HG03196 (cell line): ENCODE data around the gene PVALEF.

Experiments
- ATAC-seq: cut with Tn5 transposase; IDR thresholded peaks from one replicate; pipeline ENCODE4 v1.9.1; 2021; ENCODE audit not compliant: unreplicated experiment

The PVALEF gene

GRCh38 chr17:81128338-81128737 lies 37.0 kb upstream of the PVALEF start:
- no peak for ATAC-seq

DNA sequence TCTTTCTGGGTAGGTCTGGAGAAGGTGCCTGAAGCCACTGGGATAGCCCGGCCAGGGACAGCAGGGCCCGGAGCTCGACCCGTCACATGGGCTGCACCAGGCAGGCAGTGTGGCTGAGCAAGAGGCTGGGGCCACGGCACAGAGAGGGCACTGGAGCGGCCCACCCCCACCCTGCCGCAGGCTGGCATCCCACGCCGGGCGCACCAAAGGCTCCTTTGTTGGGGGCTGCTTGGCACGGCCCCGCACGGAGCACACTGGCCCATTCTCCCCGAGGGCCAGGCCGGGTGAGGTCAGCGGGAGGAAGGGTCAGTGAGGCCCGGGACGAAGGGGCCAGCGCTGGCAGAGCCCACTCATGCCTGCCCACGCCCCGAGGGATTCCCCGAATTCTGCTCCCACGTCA lies 36.5 kb upstream of the PVALEF start:
- no peak for ATAC-seq

- no peak for ATAC-seq
Observed at GRCh38 chr17:81129289-81129688, 36.0 kb upstream of the PVALEF start.

- ATAC-seq: no peak
Observed at GRCh38 chr17:81129711-81130367, 35.5 kb upstream of the PVALEF start.

- ATAC-seq: no peak
Observed at GRCh38 chr17:81130385-81131361, 34.6 kb upstream of the PVALEF start.

GRCh38 chr17:81131486-81132196 lies 33.7 kb upstream of the PVALEF start:
- no peak for ATAC-seq

- no peak for ATAC-seq
Observed at GRCh38 chr17:81132197-81132540, 33.1 kb upstream of the PVALEF start.

GRCh38 chr17:81132770-81133723 lies 32.3 kb upstream of the PVALEF start:
- ATAC-seq: no peak

DNA sequence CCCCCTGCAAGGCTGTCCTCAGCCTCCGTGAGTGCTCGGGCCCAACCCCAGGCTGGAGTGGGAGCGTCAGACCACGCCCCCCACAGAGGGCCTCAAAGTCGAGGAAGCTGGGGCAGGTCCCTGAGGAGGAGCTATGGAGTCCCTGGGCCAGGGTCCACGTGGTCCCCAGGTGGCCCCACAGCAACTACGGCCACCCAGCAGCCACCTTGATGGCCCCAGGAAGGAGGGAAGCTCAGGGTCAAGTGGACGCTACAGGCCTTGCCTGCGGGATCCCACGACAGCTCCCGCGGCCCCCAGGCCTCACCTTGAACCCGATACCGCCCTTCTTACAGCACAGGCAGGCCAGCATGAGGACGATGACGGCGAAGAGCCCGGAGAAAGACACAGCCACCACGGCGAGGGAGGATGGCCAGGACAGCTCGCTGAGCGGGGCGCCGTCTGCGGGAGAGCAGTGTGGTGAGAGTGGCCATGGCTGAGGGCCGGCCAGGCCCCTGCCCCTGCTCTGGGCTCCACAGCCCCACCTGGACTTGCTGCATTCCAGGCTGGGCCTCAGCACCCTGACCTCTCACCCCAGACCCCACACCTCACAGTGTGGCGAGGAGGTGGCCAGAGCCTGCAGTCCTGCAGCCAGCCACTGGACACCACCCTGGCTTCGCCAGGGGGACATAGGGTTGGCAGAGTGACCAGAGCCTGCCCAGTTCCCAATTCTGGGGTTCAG lies 31.1 kb upstream of the PVALEF start:
- ATAC-seq: no peak

- ATAC-seq: no peak
Observed at GRCh38 chr17:81135505-81136278, 29.6 kb upstream of the PVALEF start.

GRCh38 chr17:81136366-81136765 lies 28.9 kb upstream of the PVALEF start:
- ATAC-seq: no peak

DNA sequence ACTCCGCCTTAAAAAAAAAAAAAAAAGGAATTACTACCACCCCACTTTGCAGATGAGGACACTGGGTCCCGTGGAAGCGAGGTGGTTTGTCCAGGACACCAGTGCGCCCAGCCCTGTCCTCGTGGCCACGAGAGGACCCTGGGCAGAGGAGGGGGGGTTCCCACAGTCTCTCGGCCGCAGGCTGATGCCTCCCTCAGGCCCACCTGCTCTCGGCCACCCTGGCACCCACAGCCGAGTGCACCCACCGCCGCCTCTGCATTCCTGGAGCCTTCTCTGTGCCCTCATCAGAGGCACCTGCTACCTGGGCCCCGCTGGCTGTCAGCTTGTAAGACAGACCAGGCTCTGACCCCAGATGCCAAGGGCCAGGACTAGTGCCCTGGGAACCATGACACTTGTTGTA lies 28.1 kb upstream of the PVALEF start:
- ATAC-seq: no peak

DNA sequence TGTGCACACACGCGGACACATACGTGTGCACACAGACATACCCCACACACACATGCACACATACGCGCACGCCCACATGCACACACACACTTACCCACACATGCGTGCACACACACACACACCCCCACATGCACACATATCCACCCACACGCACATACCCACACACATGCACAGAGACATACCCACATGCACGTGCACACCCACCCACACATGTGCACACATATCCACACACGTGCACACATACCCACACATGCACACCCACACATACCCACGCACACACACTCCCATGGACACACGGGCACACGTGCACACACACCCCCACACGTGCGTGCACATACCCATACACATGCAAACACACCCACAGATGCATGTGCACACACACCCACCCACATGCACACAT lies 27.2 kb upstream of the PVALEF start:
- ATAC-seq: no peak

DNA sequence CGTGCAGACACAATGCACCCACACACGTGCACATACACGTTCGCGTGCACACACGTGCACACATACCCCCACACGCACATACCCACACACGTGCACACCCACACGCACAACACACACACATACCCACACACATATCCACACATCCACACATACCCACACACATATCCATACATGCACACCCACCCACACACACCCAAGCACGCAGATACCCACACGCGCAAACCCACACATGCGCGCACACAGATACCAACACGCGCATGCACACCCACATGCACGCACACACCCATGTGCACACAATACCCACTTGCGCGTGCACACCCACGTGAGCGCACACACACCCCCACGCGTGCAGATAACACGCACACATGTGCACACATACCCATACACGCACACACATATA lies 26.8 kb upstream of the PVALEF start:
- no peak for ATAC-seq

DNA sequence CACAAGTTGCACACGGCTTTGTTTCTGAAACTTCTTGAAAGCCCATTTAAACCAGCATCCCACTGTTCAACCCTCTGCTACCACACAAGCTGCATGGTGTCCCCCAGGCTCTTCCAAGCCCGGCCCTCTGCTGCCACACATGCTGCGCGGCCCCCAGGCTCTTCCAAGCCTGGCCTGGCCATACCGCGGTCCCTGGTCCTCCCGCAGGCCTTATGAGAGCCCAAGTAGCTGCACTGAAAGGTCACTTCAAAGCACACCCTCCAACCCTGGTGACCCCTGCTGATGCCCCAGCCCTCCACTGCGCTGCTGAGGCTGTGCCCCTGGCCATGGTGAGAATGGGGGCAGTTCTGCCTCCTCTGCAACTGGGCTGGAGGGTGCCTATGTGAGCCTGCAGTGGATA lies 25.9 kb upstream of the PVALEF start:
- ATAC-seq: no peak

DNA sequence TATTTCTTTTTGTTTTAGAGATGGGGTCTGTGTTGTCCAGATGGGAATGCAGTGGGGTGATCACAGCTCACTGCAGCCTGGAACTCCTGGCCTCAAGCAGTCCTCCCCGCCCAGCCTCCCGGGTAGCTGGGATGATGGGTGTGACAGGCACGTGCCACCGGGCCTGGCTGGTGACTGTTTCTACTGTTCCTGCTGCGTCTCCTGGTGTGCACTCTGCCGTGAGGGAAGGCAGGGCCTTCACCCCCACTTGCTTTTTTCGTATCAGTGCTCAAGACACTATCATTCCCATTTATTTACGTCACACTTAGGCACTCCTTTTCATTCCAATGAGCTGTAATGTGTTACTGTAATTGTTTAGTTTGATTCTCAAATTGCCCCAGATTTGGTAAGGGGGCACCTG lies 25.3 kb upstream of the PVALEF start:
- ATAC-seq: no peak

- ATAC-seq: no peak
Observed at GRCh38 chr17:81140695-81141094, 24.6 kb upstream of the PVALEF start.

DNA sequence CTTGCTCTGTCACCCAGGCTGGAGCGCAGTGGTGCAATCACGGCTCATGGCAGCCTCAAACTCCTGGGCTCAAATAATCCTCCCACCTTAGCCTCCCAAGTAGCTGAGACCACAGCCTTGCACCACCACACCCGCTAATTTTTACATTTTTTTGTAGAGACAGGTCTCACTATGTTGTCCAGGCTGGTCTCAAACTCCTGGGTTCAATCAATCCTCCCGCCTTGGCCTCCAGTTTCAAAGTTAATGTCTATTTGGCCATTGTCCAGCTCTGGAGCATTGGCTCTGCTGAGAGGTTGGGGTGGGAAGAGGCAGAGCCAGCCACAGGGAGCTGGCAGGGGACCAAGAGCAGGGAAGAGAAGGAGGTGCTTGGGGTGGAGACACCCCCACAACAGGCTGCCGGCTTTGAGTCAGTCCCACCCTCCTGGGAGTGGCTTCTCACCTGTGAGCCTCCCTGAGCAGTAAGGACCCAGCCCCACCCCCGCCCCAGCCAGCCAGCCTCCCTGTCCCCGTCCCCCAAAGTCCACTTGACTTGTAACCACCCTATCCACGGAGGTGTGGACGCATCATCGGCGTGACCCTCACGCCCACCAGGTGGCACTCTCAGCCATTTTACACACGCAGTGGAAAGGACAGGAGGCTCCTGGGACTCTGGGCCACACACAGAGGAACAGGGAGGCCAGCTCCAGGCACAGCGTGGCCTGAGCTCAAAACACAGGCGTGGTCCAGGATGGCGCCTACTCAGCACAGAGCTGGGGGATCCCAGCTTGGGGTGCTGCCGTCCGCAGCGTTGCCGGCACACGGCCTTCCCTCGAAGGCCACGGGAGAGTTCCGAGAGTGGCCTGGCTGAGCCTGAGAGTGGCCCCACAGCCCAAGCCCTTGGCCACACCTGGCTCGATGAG lies 22.8 kb upstream of the PVALEF start:
- ATAC-seq: no peak
